OCI-LY1 (cell line): Measurements from ENCODE around the gene MAD1L1.
A peak's percentile ranks its signal among the peaks of the same experiment; 100 is the strongest.

ENCODE experiments used
- H2AFZ ChIP-seq: fragments of 200-600 bp; sonication (generic), shearing (Covaris generic); 2 replicates; pipeline ENCODE4 v1.6.0; 2014; ENCODE audit warnings: antibody characterized with exemption, mild to moderate bottlenecking, low read length
- H3F3A ChIP-seq: fragments of 200-600 bp; sonication (generic), shearing (Covaris generic); 2 replicates; pipeline ENCODE4 v1.6.0; 2014; ENCODE audit warnings: mild to moderate bottlenecking, antibody characterized with exemption, low read length, moderate library complexity; ENCODE audit not compliant: insufficient read depth
- H3K27ac ChIP-seq: fragments of 200-600 bp; sonication (generic); 2 replicates; pipeline ENCODE4 v1.5.1; 2014; ENCODE audit warnings: low read length, mixed run types, mild to moderate bottlenecking, low read depth; ENCODE audit not compliant: poor library complexity, severe bottlenecking
- H3K27me3 ChIP-seq: fragments of 200-600 bp; sonication (generic); 2 replicates; pipeline ENCODE4 v1.6.0; 2014; ENCODE audit warnings: antibody characterized with exemption, mild to moderate bottlenecking, low read length, moderate library complexity; ENCODE audit not compliant: insufficient read depth
- H3K36me3 ChIP-seq: fragments of 200-600 bp; sonication (generic); 2 replicates; pipeline ENCODE4 v1.6.1; 2014; ENCODE audit warnings: mild to moderate bottlenecking, antibody characterized with exemption, low read length, moderate library complexity, mixed read lengths; ENCODE audit not compliant: insufficient read depth
- H3K4me1 ChIP-seq: fragments of 200-600 bp; sonication (generic); 2 replicates; pipeline ENCODE4 v1.5.1; 2014; ENCODE audit warnings: mild to moderate bottlenecking, low read length, moderate library complexity; ENCODE audit not compliant: insufficient read depth, severe bottlenecking
- H3K4me2 ChIP-seq: fragments of 200-600 bp; sonication (generic), shearing (Covaris generic); 2 replicates; pipeline ENCODE4 v1.6.1; 2014; ENCODE audit warnings: low read length
- H3K4me3 ChIP-seq: fragments of 200-600 bp; sonication (generic); 2 replicates; pipeline ENCODE4 v1.5.1; 2014; ENCODE audit warnings: low read length, low read depth, mild to moderate bottlenecking, mixed read lengths; ENCODE audit not compliant: poor library complexity, severe bottlenecking
- H3K79me2 ChIP-seq: fragments of 200-600 bp; shearing (Covaris generic); 2 replicates; pipeline ENCODE4 v1.6.1; 2016; ENCODE audit warnings: mixed run types, low read length, mixed read lengths; ENCODE audit not compliant: insufficient read depth
- H3K9ac ChIP-seq: fragments of 200-600 bp; sonication (generic), shearing (Covaris generic); 2 replicates; pipeline ENCODE4 v1.6.1; 2014; ENCODE audit warnings: mild to moderate bottlenecking, low read length, mixed read lengths
- H3K9me2 ChIP-seq: fragments of 200-600 bp; sonication (generic), shearing (Covaris generic); 2 replicates; pipeline ENCODE4 v1.6.1; 2014; ENCODE audit warnings: low read depth, mild to moderate bottlenecking, low read length, mixed read lengths
- H3K9me3 ChIP-seq: fragments of 200-600 bp; shearing (Covaris generic); 2 replicates; pipeline ENCODE4 v1.6.1; 2014; ENCODE audit warnings: low read length, mixed read lengths
- H4K20me1 ChIP-seq: fragments of 200-600 bp; sonication (generic), shearing (Covaris generic); 2 replicates; pipeline ENCODE4 v1.6.0; 2016; ENCODE audit warnings: mild to moderate bottlenecking, low read length; ENCODE audit not compliant: insufficient read depth
- CTCF ChIP-seq: fragments of 200-600 bp; sonication (generic), shearing (Covaris generic); IDR thresholded peaks from 2 replicates; pipeline ENCODE4 v1.5.1; 2017; ENCODE audit warnings: mild to moderate bottlenecking, antibody characterized with exemption, low read length, moderate library complexity, mixed read lengths
- EZH2 ChIP-seq: fragments of 200-600 bp; sonication (generic), shearing (Covaris generic); IDR thresholded peaks from 2 replicates; pipeline ENCODE4 v1.8.0; 2017; ENCODE audit warnings: borderline replicate concordance, mixed run types, mild to moderate bottlenecking, antibody characterized with exemption, low read length, moderate library complexity, mixed read lengths

MAD1L1 gene

GRCh38 chr7:1814089-1814811 lies 418.5 kb downstream of the MAD1L1 start:
- Histone ChIP-seq H3K9me2 (no peaks in the 10 kb centered on the region), H3K27ac (no peak overlapping the region), H3K4me3 (no peak overlapping the region), H2AFZ (no peak overlapping the region), H3F3A (no peaks in the 10 kb centered on the region), H3K9ac (no peak overlapping the region), H3K9me3 (no peaks in the 10 kb centered on the region), H3K79me2 (no peaks in the 10 kb centered on the region), H3K27me3 (no peaks in the 10 kb centered on the region), H3K4me2 (no peak overlapping the region), H4K20me1 (no peaks in the 10 kb centered on the region), H3K36me3 (no peaks in the 10 kb centered on the region; the same call in 1 of the 2 replicates), H3K4me1 (peaks cover 18% of the 10 kb centered on the region)
- no peak for TF ChIP-seq EZH2
- TF ChIP-seq CTCF = no peak

GRCh38 chr7:1813394-1814088 lies 419.2 kb downstream of the MAD1L1 start:
- Histone ChIP-seq H4K20me1 (no peaks in the 10 kb centered on the region), H3F3A (no peaks in the 10 kb centered on the region), H3K27ac (no peak overlapping the region), H3K9ac (no peak overlapping the region), H3K36me3 (no peaks in the 10 kb centered on the region; the same call in 1 of the 2 replicates), H2AFZ (no peak overlapping the region), H3K27me3 (no peaks in the 10 kb centered on the region), H3K9me3 (no peaks in the 10 kb centered on the region), H3K4me2 (no peak overlapping the region), H3K4me3 (no peak overlapping the region), H3K4me1 (peaks cover 15% of the 10 kb centered on the region), H3K9me2 (no peaks in the 10 kb centered on the region), H3K79me2 (no peaks in the 10 kb centered on the region)
- TF ChIP-seq EZH2 (no peak), CTCF (no peak)

- no peaks in the 10 kb centered on the region; the same call in 1 of the 2 replicates for H3K36me3 ChIP-seq
- H3K79me2 ChIP-seq = no peaks in the 10 kb centered on the region
- H3K27me3 ChIP-seq = no peaks in the 10 kb centered on the region
- no peak overlapping the region for H2AFZ ChIP-seq
- peaks cover 9% of the 10 kb centered on the region for H3K4me1 ChIP-seq
- H4K20me1 ChIP-seq = no peaks in the 10 kb centered on the region
- no peaks in the 10 kb centered on the region for H3K9me3 ChIP-seq
- no peaks in the 10 kb centered on the region for H3K9me2 ChIP-seq
- H3K9ac ChIP-seq = no peak overlapping the region
- no peaks in the 10 kb centered on the region for H3F3A ChIP-seq
- H3K27ac ChIP-seq = no peak overlapping the region
- no peak overlapping the region for H3K4me3 ChIP-seq
- H3K4me2 ChIP-seq = no peak overlapping the region
- TF ChIP-seq EZH2 (no peak), CTCF (peak; percentile 49)
Measured at GRCh38 chr7:1812509-1813393, 420.0 kb downstream of the MAD1L1 start.
